Ovary (tissue), 10 donors: ENCODE results near the gene TAF11L6. TPM values are rescaled to one million over a fixed set of nuclear protein-coding genes. Genes with fewer than 3 reads are reported as not detected.
"Not testable (repeated sequence)": the region's sequence is repeated elsewhere in the genome, so short reads cannot be mapped to it uniquely, and the experiment has no call there.

ENCODE experiments used
- DNase-seq, 5 donors: peaks; one replicate each; pipeline ENCODE4 v3.0.0-alpha.2; 2019 to 2020
- H3K27ac ChIP-seq, 2 donors: fragments of 200-600 bp; one replicate each; pipeline versions ENCODE4 v1.5.1 to v1.8.0; 2019 to 2022
- H3K27me3 ChIP-seq: fragments of 200-600 bp; one replicate; pipeline ENCODE4 v1.8.0; 2022
- H3K36me3 ChIP-seq: fragments of 200-600 bp; sonication (generic); one replicate; pipeline ENCODE4 v1.5.1; 2019
- H3K4me1 ChIP-seq: one replicate; pipeline ENCODE4 v1.8.1; 2013; ENCODE audit warnings: mild to moderate bottlenecking, moderate library complexity; ENCODE audit not compliant: insufficient read depth
- H3K4me3 ChIP-seq: fragments of 200-600 bp; sonication (generic); one replicate; pipeline ENCODE4 v1.5.1; 2017
- H3K9me3 ChIP-seq, 2 donors: fragments of 200-600 bp in 1 of 2; sonication (generic) in 1 of 2; one replicate each; pipeline versions ENCODE4 v1.5.1 to v1.8.1; 2013 to 2019; ENCODE audit warnings: mild to moderate bottlenecking in 1 of 2, moderate library complexity in 1 of 2
- EP300 ChIP-seq: sonication (generic); formaldehyde crosslinking; IDR thresholded peaks from one replicate; pipeline ENCODE4 v1.6.1; 2017; ENCODE audit warnings: antibody characterized with exemption
- POLR2A ChIP-seq: fragments of 450-650 bp; IDR thresholded peaks from one replicate; pipeline ENCODE4 v1.6.1; 2017; ENCODE audit warnings: antibody characterized with exemption, mild to moderate bottlenecking, moderate library complexity
- WGBS, 3 donors: extraction: QIAGEN DNeasy Blood & Tissue Kit in 1 of 3; methylation state at CpG; one replicate each; pipeline versions ENCODE4 v1.1.5 to v1.1.7; 2013 to 2017; 5-methylcytosine and 5-hydroxymethylcytosine counted together
- intact Hi-C, 4 donors: fragments of 100-400 bp; cut with DNase I; formaldehyde crosslinking; loops; one replicate each; pipeline versions ENCODE4 v1.11.0 to v1.15.1; 2022 to 2023
- long read RNA-seq, 3 donors: library from polyadenylated mRNA in 2 of 3; unstranded in 2 of 3; transcript quantifications; one replicate each; pipeline ENCODE4 v2.0.0 and lab custom pipeline, GENCODE V29; 2021 to 2026
- polyA plus RNA-seq, 2 donors: library from polyadenylated mRNA; stranded (reverse); fragments of 200-250 nt in 1 of 2; fragments of 350-450 nt in 1 of 2; fragmentation: Illumina TruSeq in 1 of 2; extraction: RNeasy Lipid Tissue Mini Kit (QIAGEN cat#74804) in 1 of 2; gene quantifications; one replicate each; pipeline ENCODE4 v1.2.3, GENCODE V29; 2013 to 2014
- total RNA-seq, 7 donors: library from RNA; depleted of rRNA in 2 of 7; stranded (reverse); fragments of >200 nt in 2 of 7; fragmentation: NEBNext Ultra II Directional in 3 of 7; extraction: Animal tissue kit (Norgen Biotek cat#: 25700) in 3 of 7; gene quantifications; one replicate each; pipeline versions ENCODE4 v1.1.0 to v1.2.4, GENCODE V29; 2016 to 2023
- TF ChIP-seq, protein P1 (sequence below), 3 donors: fragments of 450-650 bp in 2 of 3; fragments of 200-600 bp in 1 of 3; IDR thresholded peaks; one replicate each; pipeline versions ENCODE4 v1.5.1 to v1.8.0; 2016 to 2022; ENCODE audit warnings: antibody characterized with exemption in 3 of 3, mild to moderate bottlenecking in 1 of 3
- donor health status: DM: no; HTN: no; CAD: no; lungs with moderate emphysema.
- donor health status: DM: no; HTN: no; CAD: no.
- donor health status: Bipolar disorder and iron deficiency.
- donor health status: DM: yes; HTN: yes; CAD: no.
- donor health status: DM: no; HTN: no; CAD: no.
- donor health status: DM: yes; HTN: yes; CAD: no.

The TAF11L6 gene
- total RNA-seq (not detected), polyA plus RNA-seq (not detected)
- long read RNA-seq, donor 1 = 0 reads
- long read RNA-seq, donor 2 = 0 reads
- long read RNA-seq, donor 3 = 0 reads

DNA sequence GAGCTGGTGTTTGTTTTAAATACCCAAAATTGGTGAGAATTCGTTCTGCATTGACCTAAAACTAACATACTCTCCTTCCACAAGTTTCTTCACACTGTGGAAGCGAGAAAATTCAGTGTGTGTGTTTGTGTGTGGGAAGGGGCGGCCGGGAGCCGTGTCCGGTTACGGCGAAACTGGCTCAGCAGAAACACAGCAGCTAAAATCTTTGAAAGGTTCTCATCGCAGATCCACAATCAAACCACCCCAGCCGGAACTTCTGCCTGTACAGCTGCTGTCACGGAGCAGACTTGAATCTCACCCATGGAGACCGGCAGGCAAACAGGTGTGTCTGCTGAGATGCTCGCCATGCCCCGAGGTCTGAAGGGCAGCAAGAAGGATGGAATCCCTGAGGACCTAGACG is at the start of gene TAF11L6:
TAF11L6 (plus strand) TSS at position 301 of the 400 bp plus-strand sequence.
- DNase-seq, intact Hi-C loops: not testable (repeated sequence)
- no CpG with 5 or more reads among the region's 15 CpGs for WGBS, 3 donors

DNA sequence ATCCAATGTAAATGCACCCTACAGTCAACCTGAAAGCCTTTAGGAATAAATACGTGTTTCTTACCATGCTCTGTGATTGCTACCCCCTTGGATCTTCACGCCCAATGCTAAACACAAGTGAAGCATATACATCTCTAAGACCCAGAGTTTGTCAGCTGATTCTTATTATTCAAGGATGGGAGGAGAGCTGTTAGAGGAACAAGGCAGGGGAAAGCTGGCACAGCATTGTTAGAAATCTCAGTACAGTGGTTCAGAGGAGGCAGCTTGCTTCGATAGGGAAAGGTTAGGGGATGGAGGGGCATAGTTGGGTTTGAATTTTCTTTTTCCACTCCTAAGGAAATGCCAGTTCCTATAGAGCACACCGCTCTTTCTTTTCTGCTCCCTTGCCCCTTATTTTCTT is 47.1 kb upstream of the TAF11L6 start:
- Histone ChIP-seq H3K4me1 (no peaks in the 10 kb centered on the region), H3K9me3 (no peaks in the 10 kb centered on the region), H3K27ac (no peak overlapping the region), H3K27me3 (no peaks in the 10 kb centered on the region), H3K4me3 (no peak overlapping the region), H3K36me3 (no peaks in the 10 kb centered on the region)
- no peak for DNase-seq
- intact Hi-C loops = no loop called here
- TF ChIP-seq POLR2A = no peak
- 77 to 84% (median 84%) methylated on average over 4 of the region's 4 CpGs for WGBS, 3 donors

More for the DNA sequence above, at the start of gene TAF11L6:
- not testable (repeated sequence) for H3K36me3 ChIP-seq, H3K4me3 ChIP-seq, H3K27ac ChIP-seq, H3K9me3 ChIP-seq, H3K27me3 ChIP-seq, H3K4me1 ChIP-seq

DNA sequence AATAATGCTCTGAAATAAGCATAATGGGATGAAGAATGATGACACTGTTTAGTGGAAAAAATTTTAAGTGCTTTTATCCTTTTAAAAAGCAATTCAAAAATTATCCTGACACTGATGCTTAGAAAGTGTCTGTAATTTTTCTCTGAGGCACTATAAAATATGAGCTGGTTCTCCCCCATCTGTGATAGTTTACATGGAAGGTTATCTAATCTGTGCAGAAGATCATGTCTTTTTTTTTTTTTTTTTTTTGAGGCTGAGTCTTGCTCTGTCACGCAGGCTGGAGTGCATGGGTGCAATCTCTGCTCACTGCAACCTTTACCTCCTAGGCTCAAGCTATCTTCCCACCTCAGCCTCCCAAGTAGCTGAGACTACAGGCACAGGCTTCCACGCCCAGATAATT is 45.7 kb upstream of the TAF11L6 start:
- intact Hi-C loops = no loop called here
- Histone ChIP-seq H3K9me3 (no peaks in the 10 kb centered on the region), H3K4me3 (no peak overlapping the region), H3K27ac (no peak overlapping the region), H3K36me3 (no peaks in the 10 kb centered on the region), H3K27me3 (no peaks in the 10 kb centered on the region), H3K4me1 (no peaks in the 10 kb centered on the region)
- DNase-seq = no peak
- WGBS, 3 donors = 70 to 79% (median 71%) methylated on average over 2 of the region's 2 CpGs
- TF ChIP-seq EP300 = no peak
- TF ChIP-seq, protein P1, sequence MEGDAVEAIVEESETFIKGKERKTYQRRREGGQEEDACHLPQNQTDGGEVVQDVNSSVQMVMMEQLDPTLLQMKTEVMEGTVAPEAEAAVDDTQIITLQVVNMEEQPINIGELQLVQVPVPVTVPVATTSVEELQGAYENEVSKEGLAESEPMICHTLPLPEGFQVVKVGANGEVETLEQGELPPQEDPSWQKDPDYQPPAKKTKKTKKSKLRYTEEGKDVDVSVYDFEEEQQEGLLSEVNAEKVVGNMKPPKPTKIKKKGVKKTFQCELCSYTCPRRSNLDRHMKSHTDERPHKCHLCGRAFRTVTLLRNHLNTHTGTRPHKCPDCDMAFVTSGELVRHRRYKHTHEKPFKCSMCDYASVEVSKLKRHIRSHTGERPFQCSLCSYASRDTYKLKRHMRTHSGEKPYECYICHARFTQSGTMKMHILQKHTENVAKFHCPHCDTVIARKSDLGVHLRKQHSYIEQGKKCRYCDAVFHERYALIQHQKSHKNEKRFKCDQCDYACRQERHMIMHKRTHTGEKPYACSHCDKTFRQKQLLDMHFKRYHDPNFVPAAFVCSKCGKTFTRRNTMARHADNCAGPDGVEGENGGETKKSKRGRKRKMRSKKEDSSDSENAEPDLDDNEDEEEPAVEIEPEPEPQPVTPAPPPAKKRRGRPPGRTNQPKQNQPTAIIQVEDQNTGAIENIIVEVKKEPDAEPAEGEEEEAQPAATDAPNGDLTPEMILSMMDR (IDR thresholded peaks at IDR 0.05) = no peak
- TF ChIP-seq POLR2A = no peak

DNA sequence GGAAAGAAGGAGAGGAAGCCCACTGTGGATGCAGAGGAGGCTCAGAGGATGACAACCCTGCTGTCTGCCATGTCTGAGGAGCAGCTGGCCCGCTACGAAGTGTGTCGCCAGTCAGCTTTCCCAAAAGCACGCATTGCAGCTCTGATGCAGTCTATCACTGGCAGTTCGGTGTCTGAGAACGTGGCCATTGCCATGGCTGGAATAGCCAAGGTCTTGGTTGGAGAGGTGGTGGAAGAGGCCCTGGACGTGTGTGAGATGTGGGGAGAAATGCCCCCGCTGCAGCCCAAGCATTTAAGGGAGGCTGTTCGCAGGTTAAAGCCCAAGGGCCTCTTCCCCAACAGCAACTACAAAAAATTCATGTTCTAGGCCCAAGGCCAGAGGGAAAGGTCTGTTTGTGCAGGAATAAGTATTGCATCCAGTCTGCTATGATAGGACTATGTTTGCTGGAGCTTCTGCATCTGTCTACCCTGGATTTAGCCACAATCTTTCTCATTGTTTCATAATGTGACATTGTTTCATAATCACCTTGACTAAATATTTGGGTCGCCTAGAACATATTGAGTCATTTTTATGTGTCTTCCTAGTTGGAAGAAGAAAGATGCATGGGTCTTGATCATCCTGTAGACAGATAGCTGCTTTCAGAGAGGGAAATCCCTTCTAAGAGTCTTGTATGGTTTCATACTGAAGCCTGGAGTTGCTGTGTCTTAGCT is 41.9 kb upstream of the TAF11L6 start:
- H3K36me3 ChIP-seq, H3K4me1 ChIP-seq, DNase-seq, H3K27ac ChIP-seq, H3K9me3 ChIP-seq, H3K4me3 ChIP-seq, intact Hi-C loops, H3K27me3 ChIP-seq: not testable (repeated sequence)
- 93 to 96% (median 95%) methylated on average over 10 of the region's 10 CpGs for WGBS, 3 donors

DNA sequence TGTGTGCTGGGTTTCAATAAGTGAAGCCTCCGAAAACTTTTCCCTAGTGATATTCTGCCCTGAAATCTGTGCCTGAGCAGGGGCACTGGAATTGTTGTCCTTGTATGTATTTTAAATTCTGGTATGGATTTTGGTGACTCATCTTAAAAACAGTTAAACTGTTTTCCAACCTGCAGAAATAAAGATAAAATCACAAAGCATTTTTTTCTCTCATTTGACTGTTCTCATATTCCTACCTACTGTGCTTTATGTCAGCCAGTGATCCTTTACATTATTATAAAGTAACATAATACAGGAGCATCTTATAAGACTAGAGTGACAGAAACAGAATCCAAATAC is 41.3 kb upstream of the TAF11L6 start:
- no peak overlapping the region for H3K27ac ChIP-seq
- no peaks in the 10 kb centered on the region for H3K9me3 ChIP-seq
- TF ChIP-seq EP300 (no peak), POLR2A (no peak)
- TF ChIP-seq, protein P1 (IDR thresholded peaks at IDR 0.05) = no peak
- no peaks in the 10 kb centered on the region for H3K27me3 ChIP-seq
- intact Hi-C loops = no loop called here
- H3K36me3 ChIP-seq = no peaks in the 10 kb centered on the region
- H3K4me1 ChIP-seq = no peaks in the 10 kb centered on the region
- WGBS, 3 donors = 84 to 97% (median 90%) methylated on average over 1 of the region's 1 CpG
- H3K4me3 ChIP-seq = no peak overlapping the region
- no peak for DNase-seq

DNA sequence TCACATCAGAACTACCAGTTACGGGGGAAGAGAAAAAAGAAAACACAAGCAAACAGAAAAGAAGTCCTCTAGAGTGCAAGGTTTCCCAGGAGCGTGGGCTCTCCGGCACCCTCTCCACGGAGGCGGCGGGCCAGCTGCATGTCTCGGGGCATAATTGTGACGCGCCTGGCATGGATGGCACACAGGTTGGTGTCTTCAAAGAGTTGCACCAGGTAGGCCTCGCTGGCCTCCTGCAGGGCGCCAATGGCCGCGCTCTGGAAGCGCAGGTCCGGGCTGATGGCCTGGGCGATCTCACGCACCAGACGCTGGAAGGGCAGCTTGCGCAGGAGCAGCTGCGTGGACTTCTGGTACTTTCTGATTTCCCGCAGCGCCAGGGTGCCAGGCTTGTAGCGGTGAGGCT is 37.2 kb upstream of the TAF11L6 start:
- H3K36me3 ChIP-seq, H3K4me3 ChIP-seq, H3K27me3 ChIP-seq, intact Hi-C loops, DNase-seq, H3K27ac ChIP-seq, H3K9me3 ChIP-seq, H3K4me1 ChIP-seq: not testable (repeated sequence)
- 95 to 96% (median 95%) methylated on average over 11 to 23 of the region's 23 CpGs for WGBS, 3 donors
